HL-60 (cell line): Measurements from ENCODE around the gene TSPAN15.

Experiments used
- DNase-seq, 2 experiments: peaks; one replicate each; pipeline ENCODE4 v3.0.0-alpha.2; 2010 to 2020; ENCODE audit warnings: low read depth in 1 of 2, low spot score in 1 of 2
- H3K27ac ChIP-seq: fragments of 250-450 bp; sonication (Bioruptor Pico); replicated peaks from 2 replicates; pipeline ENCODE4 v1.5.1; 2020; ENCODE audit warnings: mild to moderate bottlenecking, moderate library complexity
- H3K27me3 ChIP-seq: fragments of 250-450 bp; sonication (Bioruptor Pico); 2 replicates; pipeline ENCODE4 v1.5.1; 2021; ENCODE audit warnings: mild to moderate bottlenecking, moderate library complexity; ENCODE audit not compliant: insufficient read depth, poor library complexity, severe bottlenecking
- H3K4me3 ChIP-seq: replicated peaks from 2 replicates; pipeline ENCODE4 v1.5.1; 2011; ENCODE audit warnings: mild to moderate bottlenecking, control low read depth, low read length; ENCODE audit not compliant: insufficient read depth
- CTCF ChIP-seq: IDR thresholded peaks from one replicate; pipeline ENCODE4 v1.5.1; 2011; ENCODE audit warnings: low read length, control low read depth, inconsistent platforms; ENCODE audit not compliant: insufficient read depth
- GABPA ChIP-seq: IDR thresholded peaks from 2 replicates; pipeline ENCODE4 v1.6.1; 2012; ENCODE audit warnings: low read depth
- POLR2AphosphoS5 ChIP-seq: IDR thresholded peaks from 2 replicates; pipeline ENCODE4 v1.6.1; 2012; ENCODE audit warnings: low read depth
- SPI1 ChIP-seq: IDR thresholded peaks from 2 replicates; pipeline ENCODE4 v1.6.1; 2012; ENCODE audit warnings: low read depth, mild to moderate bottlenecking, borderline replicate concordance
- TF ChIP-seq, protein P1 (sequence below): IDR thresholded peaks from 2 replicates; pipeline ENCODE4 v1.6.1; 2012; ENCODE audit warnings: low read depth; ENCODE audit not compliant: insufficient replicate concordance

TSPAN15 gene

DNA sequence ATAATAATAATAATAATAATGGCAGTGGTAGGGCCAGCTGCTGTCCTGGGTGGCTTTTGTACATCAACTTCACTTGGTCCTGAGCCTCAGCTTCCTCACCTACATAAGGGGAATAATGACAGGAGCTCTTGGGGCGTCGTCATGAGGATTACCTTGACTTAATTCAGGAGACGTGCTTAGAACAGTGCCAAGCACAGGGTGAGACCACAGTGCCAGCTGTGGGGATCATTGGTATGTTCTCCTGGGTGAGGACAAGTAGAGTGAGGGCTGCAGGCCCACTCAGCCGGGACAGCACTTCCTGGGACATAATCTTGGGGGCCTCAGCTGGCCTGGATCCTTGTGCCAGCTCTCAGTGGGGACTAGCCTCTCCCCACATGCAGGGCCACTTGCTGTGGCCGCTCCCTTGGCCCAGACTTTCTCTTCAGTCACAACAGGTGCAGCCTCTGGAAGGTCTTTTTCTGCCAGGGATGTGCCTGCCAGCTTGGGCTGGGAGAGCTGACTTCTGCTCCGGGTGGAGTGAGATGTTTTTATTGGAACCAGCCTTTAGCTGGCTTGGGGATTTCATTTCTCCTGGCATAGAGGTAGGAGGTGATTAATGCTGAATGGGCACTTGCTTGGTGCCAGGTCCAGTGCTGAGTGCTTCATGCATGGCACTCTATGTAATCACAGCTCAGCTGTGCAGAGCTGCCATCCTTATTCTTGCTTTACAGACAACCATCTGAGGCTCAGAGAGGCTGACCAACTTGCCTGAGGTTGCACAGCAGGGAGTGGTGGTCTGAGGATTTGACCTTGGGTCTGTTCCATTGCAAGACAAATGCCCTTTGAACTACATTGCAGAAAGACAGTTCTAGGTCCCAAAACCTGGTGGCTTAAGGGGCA, 45.3 kb downstream of the TSPAN15 start:
- Histone ChIP-seq H3K27me3 (no peaks in the 10 kb centered on the region), H3K4me3 (no peak overlapping the region), H3K27ac (no peak overlapping the region)
- TF ChIP-seq GABPA (no peak), POLR2AphosphoS5 (no peak), CTCF (no peak), SPI1 (no peak)
- TF ChIP-seq, protein P1, sequence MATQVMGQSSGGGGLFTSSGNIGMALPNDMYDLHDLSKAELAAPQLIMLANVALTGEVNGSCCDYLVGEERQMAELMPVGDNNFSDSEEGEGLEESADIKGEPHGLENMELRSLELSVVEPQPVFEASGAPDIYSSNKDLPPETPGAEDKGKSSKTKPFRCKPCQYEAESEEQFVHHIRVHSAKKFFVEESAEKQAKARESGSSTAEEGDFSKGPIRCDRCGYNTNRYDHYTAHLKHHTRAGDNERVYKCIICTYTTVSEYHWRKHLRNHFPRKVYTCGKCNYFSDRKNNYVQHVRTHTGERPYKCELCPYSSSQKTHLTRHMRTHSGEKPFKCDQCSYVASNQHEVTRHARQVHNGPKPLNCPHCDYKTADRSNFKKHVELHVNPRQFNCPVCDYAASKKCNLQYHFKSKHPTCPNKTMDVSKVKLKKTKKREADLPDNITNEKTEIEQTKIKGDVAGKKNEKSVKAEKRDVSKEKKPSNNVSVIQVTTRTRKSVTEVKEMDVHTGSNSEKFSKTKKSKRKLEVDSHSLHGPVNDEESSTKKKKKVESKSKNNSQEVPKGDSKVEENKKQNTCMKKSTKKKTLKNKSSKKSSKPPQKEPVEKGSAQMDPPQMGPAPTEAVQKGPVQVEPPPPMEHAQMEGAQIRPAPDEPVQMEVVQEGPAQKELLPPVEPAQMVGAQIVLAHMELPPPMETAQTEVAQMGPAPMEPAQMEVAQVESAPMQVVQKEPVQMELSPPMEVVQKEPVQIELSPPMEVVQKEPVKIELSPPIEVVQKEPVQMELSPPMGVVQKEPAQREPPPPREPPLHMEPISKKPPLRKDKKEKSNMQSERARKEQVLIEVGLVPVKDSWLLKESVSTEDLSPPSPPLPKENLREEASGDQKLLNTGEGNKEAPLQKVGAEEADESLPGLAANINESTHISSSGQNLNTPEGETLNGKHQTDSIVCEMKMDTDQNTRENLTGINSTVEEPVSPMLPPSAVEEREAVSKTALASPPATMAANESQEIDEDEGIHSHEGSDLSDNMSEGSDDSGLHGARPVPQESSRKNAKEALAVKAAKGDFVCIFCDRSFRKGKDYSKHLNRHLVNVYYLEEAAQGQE: no peak
- DNase-seq: no peak

DNA sequence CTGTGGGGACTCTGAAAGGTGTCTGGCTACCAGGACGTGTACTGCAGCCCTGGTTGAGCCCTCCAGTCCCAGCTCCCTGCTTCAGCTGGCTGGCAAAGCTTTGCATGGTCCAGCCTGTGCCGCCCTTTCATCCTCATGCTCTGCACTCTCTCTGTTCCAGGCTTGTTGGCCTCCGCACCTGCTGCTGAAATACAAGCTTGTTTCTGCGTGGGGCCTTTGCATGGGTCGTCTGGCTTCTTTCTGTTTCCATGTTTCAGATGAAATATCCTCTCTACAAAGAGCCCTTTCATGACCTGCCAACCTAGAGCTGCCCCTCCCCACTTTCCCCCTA, 45.9 kb downstream of the TSPAN15 start:
- TF ChIP-seq SPI1: no peak
- no peak for TF ChIP-seq GABPA
- TF ChIP-seq POLR2AphosphoS5: no peak
- DNase-seq: no peak

DNA sequence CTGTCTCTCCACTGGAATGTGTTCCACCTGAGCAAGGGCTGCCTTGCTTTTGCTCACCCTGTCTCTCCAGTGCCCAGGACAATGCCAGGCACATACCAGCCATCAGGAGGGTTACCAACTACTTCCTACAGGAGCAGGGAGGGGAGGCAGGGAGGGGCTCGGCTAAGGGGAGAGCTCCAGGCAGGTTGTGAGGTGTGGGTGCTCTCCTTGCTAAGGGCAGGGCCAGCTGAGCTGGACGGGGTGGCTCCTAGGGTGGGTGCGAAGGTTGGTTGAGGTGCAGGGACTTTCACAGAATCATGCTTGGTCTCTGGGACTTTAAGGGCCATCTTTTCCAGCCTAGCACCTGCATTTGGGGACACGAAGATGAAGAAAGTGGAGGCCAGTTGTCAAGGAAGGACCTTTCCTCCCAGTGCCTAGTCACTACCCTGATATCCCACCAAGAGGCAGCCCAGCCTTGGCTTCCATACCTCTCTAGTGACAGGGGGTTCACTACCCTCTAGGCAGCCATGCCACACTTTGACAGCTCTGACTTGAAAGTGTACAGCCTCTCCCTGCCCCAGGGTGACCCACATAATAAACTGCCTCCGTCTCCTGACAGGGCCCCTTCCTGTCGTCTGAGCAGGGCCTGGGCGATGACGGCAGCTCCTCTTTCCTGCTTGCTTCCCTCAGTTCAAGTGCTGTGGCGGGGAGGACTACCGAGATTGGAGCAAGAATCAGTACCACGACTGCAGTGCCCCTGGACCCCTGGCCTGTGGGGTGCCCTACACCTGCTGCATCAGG, 46.5 kb downstream of the TSPAN15 start:
- TF ChIP-seq POLR2AphosphoS5: no peak
- Histone ChIP-seq H3K27ac (no peak overlapping the region), H3K27me3 (no peaks in the 10 kb centered on the region), H3K4me3 (no peak overlapping the region)
- DNase-seq: no peak

More for the DNA sequence above, 45.9 kb downstream of the TSPAN15 start:
- H3K27ac ChIP-seq: no peak overlapping the region
- H3K27me3 ChIP-seq: no peaks in the 10 kb centered on the region
- no peak overlapping the region for H3K4me3 ChIP-seq

GRCh38 chr10:69498711-69499471, 47.6 kb downstream of the TSPAN15 start:
- no peak for DNase-seq
- Histone ChIP-seq H3K27ac (no peak overlapping the region), H3K27me3 (no peaks in the 10 kb centered on the region)

More at GRCh38 chr10:69498711-69499471, 47.6 kb downstream of the TSPAN15 start:
- TF ChIP-seq SPI1 (no peak), CTCF (no peak), POLR2AphosphoS5 (no peak), GABPA (no peak)
- TF ChIP-seq, protein P1: no peak
- H3K4me3 ChIP-seq: no peak overlapping the region
